OCI-LY7 (cell line): ENCODE results near the gene TOP2B. TPM values are rescaled to one million over a fixed set of nuclear protein-coding genes. Genes with fewer than 3 reads are reported as not detected.

ENCODE experiments used
- BruUV-seq: library from RNA; stranded (reverse); fragments of 400-500 nt; replicated peaks from 2 replicates; lab custom pipeline; 2021; lab: Mats Ljungman, UMichigan
- CTCF ChIA-PET: fragments of 300-600 bp; sonication (Branson Sonifier 250); formaldehyde crosslinking; loops from one replicate; lab custom pipeline; 2022; ENCODE audit warnings: antibody characterized with exemption; ENCODE audit not compliant: unreplicated experiment; lab: Charles Lee
- POLR2A ChIA-PET: fragments of 300-600 bp; sonication (Branson Sonifier 250); formaldehyde crosslinking; loops from one replicate; lab custom pipeline; 2022; ENCODE audit warnings: antibody characterized with exemption; lab: Charles Lee
- DNase-seq: peaks from one replicate; pipeline ENCODE4 v3.0.0-alpha.2; 2015; ENCODE audit warnings: low spot score
- H2AFZ ChIP-seq: fragments of 200-600 bp; sonication (generic), shearing (Covaris generic); 2 replicates; pipeline ENCODE4 v1.6.1; 2014; ENCODE audit warnings: mild to moderate bottlenecking, antibody characterized with exemption, low read length, moderate library complexity
- H3K27ac ChIP-seq: fragments of 200-600 bp; sonication (generic); 2 replicates; pipeline ENCODE4 v1.5.1; 2014; ENCODE audit warnings: mixed run types, low read depth, mild to moderate bottlenecking, moderate library complexity, low read length, inconsistent platforms; ENCODE audit not compliant: poor library complexity, severe bottlenecking
- H3K36me3 ChIP-seq: fragments of 200-600 bp; sonication (generic); 2 replicates; pipeline ENCODE4 v1.6.1; 2014; ENCODE audit warnings: mild to moderate bottlenecking, antibody characterized with exemption, low read length, moderate library complexity, mixed read lengths; ENCODE audit not compliant: insufficient read depth
- H3K4me1 ChIP-seq: fragments of 200-600 bp; sonication (generic); 2 replicates; pipeline ENCODE4 v1.5.1; 2014; ENCODE audit warnings: mild to moderate bottlenecking, low read length; ENCODE audit not compliant: insufficient read depth, poor library complexity, severe bottlenecking
- H3K4me2 ChIP-seq: fragments of 200-600 bp; sonication (generic); 2 replicates; pipeline ENCODE4 v1.6.1; 2014; ENCODE audit warnings: mild to moderate bottlenecking, low read length
- H3K4me3 ChIP-seq: fragments of 200-600 bp; sonication (generic); 2 replicates; pipeline ENCODE4 v1.5.1; 2014; ENCODE audit warnings: mild to moderate bottlenecking, low read depth, low read length; ENCODE audit not compliant: poor library complexity, severe bottlenecking
- H3K79me2 ChIP-seq: fragments of 200-600 bp; sonication (generic); 2 replicates; pipeline ENCODE4 v1.6.1; 2016; ENCODE audit warnings: low read depth, mild to moderate bottlenecking, low read length, moderate library complexity, mixed read lengths; ENCODE audit not compliant: insufficient read depth
- H3K9me2 ChIP-seq: fragments of 200-600 bp; sonication (generic); 2 replicates; pipeline ENCODE4 v1.6.1; 2016; ENCODE audit warnings: mild to moderate bottlenecking, low read length, mixed read lengths; ENCODE audit not compliant: insufficient read depth
- H3K9me3 ChIP-seq: fragments of 200-600 bp; sonication (generic); 2 replicates; pipeline ENCODE4 v1.6.1; 2014; ENCODE audit warnings: mild to moderate bottlenecking, mixed run types, low read length, mixed read lengths
- H4K20me1 ChIP-seq: fragments of 200-600 bp; sonication (generic); 2 replicates; pipeline ENCODE4 v1.6.1; 2014; ENCODE audit warnings: mild to moderate bottlenecking, antibody characterized with exemption, low read length, moderate library complexity, mixed read lengths; ENCODE audit not compliant: insufficient read depth
- EZH2phosphoT487 ChIP-seq: fragments of 200-600 bp; sonication (generic); IDR thresholded peaks from 2 replicates; pipeline ENCODE4 v1.6.1; 2018; ENCODE audit warnings: low read depth, borderline replicate concordance, mild to moderate bottlenecking, mixed run types, antibody characterized with exemption, low read length, moderate library complexity, mixed read lengths
- intact Hi-C: fragments of 100-400 bp; cut with micrococcal nuclease; formaldehyde crosslinking; loops from one replicate; pipeline ENCODE4 v1.10.0; 2022; ENCODE audit not compliant: unreplicated experiment
- total RNA-seq, 2 experiments: library from RNA; depleted of rRNA in 1 of 2; stranded (reverse); fragments of >200 nt in 1 of 2; shearing (Covaris generic) in 1 of 2; gene quantifications; 2 replicates each; pipeline ENCODE4 v1.2.3, GENCODE V29; 2014 to 2022
- TF ChIP-seq, protein P1 (sequence below): fragments of 200-600 bp; sonication (generic); conservative IDR thresholded peaks from 2 replicates; pipeline ENCODE4 v1.5.1; 2014; ENCODE audit warnings: mild to moderate bottlenecking, antibody characterized with exemption, low read length, moderate library complexity, mixed read lengths

TOP2B gene
- total RNA-seq, 2 experiments from 2014 or later: 162 to 264 TPM

DNA sequence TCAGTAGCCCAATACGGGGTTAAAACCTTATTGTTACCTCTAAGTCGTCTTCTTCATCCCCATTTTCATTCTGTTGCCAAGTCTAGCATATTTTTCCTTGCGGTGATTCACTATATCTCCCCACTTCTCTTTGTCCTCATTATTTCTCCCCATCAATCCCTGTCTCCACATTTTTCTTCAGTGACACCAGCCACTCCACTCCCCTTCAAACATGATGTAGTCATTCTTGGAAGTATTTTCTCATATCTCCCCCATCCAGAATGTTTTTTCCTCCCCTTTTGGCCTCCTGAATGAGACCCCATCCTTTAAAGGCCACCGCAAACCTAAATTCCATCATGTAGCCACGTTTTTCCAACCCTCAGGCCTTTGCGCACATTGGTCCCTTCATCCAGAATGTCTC, 105.9 kb downstream of the TOP2B start:
- H2AFZ ChIP-seq: no peak overlapping the region
- no TSS peak for BruUV-seq
- no peaks in the 10 kb centered on the region for H3K4me1 ChIP-seq
- no peaks in the 10 kb centered on the region for H3K9me2 ChIP-seq
- H3K79me2 ChIP-seq: no peaks in the 10 kb centered on the region
- intact Hi-C loops: no loop called here
- no peaks in the 10 kb centered on the region for H4K20me1 ChIP-seq
- DNase-seq: no peak
- H3K4me3 ChIP-seq: no peak overlapping the region
- no peak overlapping the region for H3K4me2 ChIP-seq
- ChIA-PET CTCF (no interaction called here), POLR2A (no interaction called here)
- TF ChIP-seq EZH2phosphoT487: no peak
- TF ChIP-seq, protein P1, sequence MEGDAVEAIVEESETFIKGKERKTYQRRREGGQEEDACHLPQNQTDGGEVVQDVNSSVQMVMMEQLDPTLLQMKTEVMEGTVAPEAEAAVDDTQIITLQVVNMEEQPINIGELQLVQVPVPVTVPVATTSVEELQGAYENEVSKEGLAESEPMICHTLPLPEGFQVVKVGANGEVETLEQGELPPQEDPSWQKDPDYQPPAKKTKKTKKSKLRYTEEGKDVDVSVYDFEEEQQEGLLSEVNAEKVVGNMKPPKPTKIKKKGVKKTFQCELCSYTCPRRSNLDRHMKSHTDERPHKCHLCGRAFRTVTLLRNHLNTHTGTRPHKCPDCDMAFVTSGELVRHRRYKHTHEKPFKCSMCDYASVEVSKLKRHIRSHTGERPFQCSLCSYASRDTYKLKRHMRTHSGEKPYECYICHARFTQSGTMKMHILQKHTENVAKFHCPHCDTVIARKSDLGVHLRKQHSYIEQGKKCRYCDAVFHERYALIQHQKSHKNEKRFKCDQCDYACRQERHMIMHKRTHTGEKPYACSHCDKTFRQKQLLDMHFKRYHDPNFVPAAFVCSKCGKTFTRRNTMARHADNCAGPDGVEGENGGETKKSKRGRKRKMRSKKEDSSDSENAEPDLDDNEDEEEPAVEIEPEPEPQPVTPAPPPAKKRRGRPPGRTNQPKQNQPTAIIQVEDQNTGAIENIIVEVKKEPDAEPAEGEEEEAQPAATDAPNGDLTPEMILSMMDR: no peak
- no peak overlapping the region for H3K27ac ChIP-seq
- no peaks in the 10 kb centered on the region for H3K36me3 ChIP-seq
- no peaks in the 10 kb centered on the region for H3K9me3 ChIP-seq

DNA sequence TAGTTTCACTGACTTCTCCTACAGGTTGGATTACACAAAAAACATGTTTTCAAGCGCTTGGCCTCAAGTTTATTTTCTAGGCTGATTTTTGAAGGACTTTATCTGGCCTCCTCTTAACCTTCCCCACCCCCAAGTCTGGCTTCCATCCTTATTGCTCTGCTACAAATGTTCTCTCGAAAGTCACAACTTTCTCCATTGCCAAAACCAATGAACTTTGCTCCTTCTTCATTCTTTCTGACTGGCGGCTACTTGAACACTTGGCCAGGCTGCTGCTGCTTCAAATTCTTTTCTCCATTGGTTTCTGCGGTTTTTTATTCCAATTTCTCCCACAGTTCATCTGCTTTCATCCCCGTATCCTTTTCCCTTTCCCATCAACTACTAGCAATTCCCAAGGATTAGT, 106.6 kb downstream of the TOP2B start:
- BruUV-seq: no TSS peak
- ChIA-PET CTCF (no interaction called here), POLR2A (no interaction called here)
- no peak overlapping the region for H2AFZ ChIP-seq
- no peak for DNase-seq
- intact Hi-C loops: no loop called here
- no peak overlapping the region for H3K4me2 ChIP-seq
- TF ChIP-seq, protein P1: no peak
- TF ChIP-seq EZH2phosphoT487: no peak
- no peaks in the 10 kb centered on the region for H4K20me1 ChIP-seq
- no peaks in the 10 kb centered on the region for H3K9me2 ChIP-seq
- H3K36me3 ChIP-seq: no peaks in the 10 kb centered on the region
- H3K4me1 ChIP-seq: no peaks in the 10 kb centered on the region
- no peaks in the 10 kb centered on the region for H3K79me2 ChIP-seq
- no peak overlapping the region for H3K4me3 ChIP-seq
- no peak overlapping the region for H3K27ac ChIP-seq
- H3K9me3 ChIP-seq: no peaks in the 10 kb centered on the region

DNA sequence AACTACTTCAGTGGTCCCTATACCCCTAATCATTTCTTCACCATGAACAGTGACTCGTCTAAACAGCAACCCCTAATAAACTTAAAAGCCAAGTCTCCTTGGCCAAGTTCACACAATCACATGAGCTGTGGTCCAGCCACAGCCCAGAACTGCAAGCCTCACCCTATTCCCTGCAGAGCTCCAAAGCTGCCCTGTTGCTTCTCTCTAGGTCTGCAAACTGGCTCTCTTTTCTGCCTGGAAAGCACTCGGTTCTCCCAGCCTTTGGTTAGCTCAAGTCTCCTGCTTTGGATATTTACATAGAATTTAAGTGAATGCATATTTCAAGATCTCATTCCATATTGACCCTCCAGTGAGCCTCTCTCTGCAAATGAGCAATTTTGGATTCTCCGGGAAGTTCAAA, 107.0 kb downstream of the TOP2B start:
- Histone ChIP-seq H3K36me3 (no peaks in the 10 kb centered on the region), H4K20me1 (no peaks in the 10 kb centered on the region), H3K27ac (no peak overlapping the region), H3K4me3 (no peak overlapping the region), H3K4me2 (no peak overlapping the region), H3K9me3 (no peaks in the 10 kb centered on the region), H3K4me1 (no peaks in the 10 kb centered on the region), H2AFZ (no peak overlapping the region), H3K79me2 (no peaks in the 10 kb centered on the region), H3K9me2 (no peaks in the 10 kb centered on the region)
- intact Hi-C loops: no loop called here
- BruUV-seq: no TSS peak
- TF ChIP-seq, protein P1: no peak
- no peak for TF ChIP-seq EZH2phosphoT487
- ChIA-PET POLR2A (interaction anchor here (0.6 to 1.0 kb wide), 3 partner anchors 12 to 68 kb away, joined by 3 read pairs; no protein-coding TSS in a partner anchor), CTCF (no interaction called here)
- DNase-seq: no peak
